Astrocyte (in vitro differentiated cells and primary cell): Measurements from ENCODE around the gene LRMDA. TPM values are rescaled to one million over a fixed set of nuclear protein-coding genes. Genes with fewer than 3 reads are reported as not detected.

Experiments used
- DNase-seq: peaks from one replicate; pipeline ENCODE4 v3.0.0-alpha.2; 2010; ENCODE audit warnings: low read depth
- FAIRE-seq: peaks from 2 replicates; lab custom pipeline; 2011; peaks lifted over from hg19 to GRCh38; lab: Jason Lieb, UNC
- H2AFZ ChIP-seq: 2 replicates; pipeline ENCODE4 v1.6.0; 2012; ENCODE audit warnings: low read depth, low read length, inconsistent platforms
- H3K27ac ChIP-seq: 2 replicates; pipeline ENCODE4 v1.5.1; 2011; ENCODE audit warnings: low read depth, low read length, inconsistent platforms
- H3K27me3 ChIP-seq: 2 replicates; pipeline ENCODE4 v1.6.0; 2011; ENCODE audit warnings: low read length, inconsistent platforms; ENCODE audit not compliant: insufficient read depth
- H3K36me3 ChIP-seq: 2 replicates; pipeline ENCODE4 v1.5.1; 2011; ENCODE audit warnings: low read length, inconsistent platforms; ENCODE audit not compliant: insufficient read depth
- H3K4me1 ChIP-seq: 2 replicates; pipeline ENCODE4 v1.5.1; 2011; ENCODE audit warnings: low read length, inconsistent platforms; ENCODE audit not compliant: insufficient read depth
- H3K4me2 ChIP-seq: 2 replicates; pipeline ENCODE4 v1.6.0; 2012; ENCODE audit warnings: low read length, inconsistent platforms
- H3K4me3 ChIP-seq: 2 replicates; pipeline ENCODE4 v1.5.1; 2011; ENCODE audit warnings: low read depth, mild to moderate bottlenecking, low read length, inconsistent platforms; ENCODE audit not compliant: insufficient read depth
- H3K79me2 ChIP-seq: 2 replicates; pipeline ENCODE4 v1.6.0; 2012; ENCODE audit warnings: mild to moderate bottlenecking, low read length, inconsistent platforms; ENCODE audit not compliant: insufficient read depth
- H3K9ac ChIP-seq: 2 replicates; pipeline ENCODE4 v1.6.0; 2012; ENCODE audit warnings: mild to moderate bottlenecking, low read length, inconsistent platforms
- H3K9me3 ChIP-seq: 2 replicates; pipeline ENCODE4 v1.5.1; 2012; ENCODE audit warnings: low read depth, mild to moderate bottlenecking, low read length, inconsistent platforms; ENCODE audit not compliant: insufficient read depth
- H4K20me1 ChIP-seq: 2 replicates; pipeline ENCODE4 v1.6.0; 2012; ENCODE audit warnings: low read length, inconsistent platforms; ENCODE audit not compliant: insufficient read depth
- H3K27ac Mint-ChIP-seq: one replicate; pipeline ENCODE4 v1.8.0; 2021; ENCODE audit warnings: mild to moderate bottlenecking, mixed read lengths; ENCODE audit not compliant: unreplicated experiment
- H3K27me3 Mint-ChIP-seq: one replicate; pipeline ENCODE4 v1.8.0; 2021; ENCODE audit warnings: low read depth, mixed read lengths; ENCODE audit not compliant: unreplicated experiment
- H3K36me3 Mint-ChIP-seq: one replicate; pipeline ENCODE4 v1.8.0; 2021; ENCODE audit warnings: low read depth, mixed read lengths; ENCODE audit not compliant: unreplicated experiment
- H3K4me1 Mint-ChIP-seq: one replicate; pipeline ENCODE4 v1.8.0; 2021; ENCODE audit warnings: low read depth, mixed read lengths; ENCODE audit not compliant: unreplicated experiment
- H3K4me3 Mint-ChIP-seq: one replicate; pipeline ENCODE4 v1.8.0; 2021; ENCODE audit warnings: mild to moderate bottlenecking, moderate library complexity, mixed read lengths; ENCODE audit not compliant: unreplicated experiment
- H3K9me3 Mint-ChIP-seq: one replicate; pipeline ENCODE4 v1.8.0; 2021; ENCODE audit warnings: mild to moderate bottlenecking, mixed read lengths; ENCODE audit not compliant: unreplicated experiment
- EZH2 ChIP-seq: IDR thresholded peaks from 2 replicates; pipeline ENCODE4 v1.6.1; 2012; ENCODE audit warnings: mild to moderate bottlenecking, low read length, inconsistent platforms; ENCODE audit not compliant: insufficient read depth
- total RNA-seq: library from RNA; stranded (reverse); gene quantifications from 2 replicates; pipeline ENCODE4 v1.2.1, GENCODE V29; 2021
- TF ChIP-seq, protein P1 (sequence below): IDR thresholded peaks from 2 replicates; pipeline ENCODE4 v1.5.1; 2011; ENCODE audit warnings: low read depth, mild to moderate bottlenecking, inconsistent platforms, low read length, moderate library complexity; ENCODE audit not compliant: insufficient read depth

LRMDA gene
- total RNA-seq, 1 donor from 2014 or later, result 2.7 TPM

DNA sequence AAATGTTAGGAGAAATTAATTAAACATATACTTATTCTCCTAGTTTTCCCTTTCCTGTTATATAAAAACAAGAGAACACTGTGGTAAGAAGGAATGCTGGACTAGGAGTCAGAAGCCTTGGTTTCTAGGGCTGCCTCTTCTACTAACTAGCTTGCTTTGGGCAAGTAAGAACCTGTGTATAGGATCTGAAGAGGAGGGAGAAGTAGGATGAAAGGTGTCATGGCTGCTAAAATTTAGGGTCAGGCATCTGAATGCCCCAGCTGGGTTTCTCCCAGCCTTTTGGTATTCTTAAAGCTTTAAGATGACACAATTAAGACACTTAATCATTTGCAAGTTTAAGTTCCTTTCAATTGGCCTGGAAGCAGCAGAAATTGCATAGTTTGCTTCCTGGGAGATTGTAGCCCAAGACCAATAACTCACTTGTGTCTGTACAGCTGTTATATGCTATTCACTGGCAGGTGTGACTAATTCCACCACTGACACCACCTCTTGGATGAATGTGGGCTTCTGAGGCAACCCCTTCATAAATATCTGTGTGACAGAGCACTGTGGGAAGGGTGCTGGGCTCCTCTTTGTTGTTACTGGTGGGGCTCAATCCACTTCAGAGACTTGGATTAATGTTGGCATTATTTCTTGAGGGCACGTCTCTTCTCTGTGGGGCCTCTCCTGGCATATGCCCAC is 137.2 kb downstream of the LRMDA start:
- H3K9ac ChIP-seq, result no peak overlapping the region
- H4K20me1 ChIP-seq, result no peaks in the 10 kb centered on the region
- H3K27ac Mint-ChIP-seq, result no peak overlapping the region
- no peaks in the 10 kb centered on the region for H3K36me3 ChIP-seq
- H3K27me3 Mint-ChIP-seq, result peaks cover 3% of the 10 kb centered on the region
- no peaks in the 10 kb centered on the region for H3K27me3 ChIP-seq
- no peak overlapping the region for H3K4me2 ChIP-seq
- FAIRE-seq (no peak), DNase-seq (peak; percentile 66)
- H3K79me2 ChIP-seq, result no peaks in the 10 kb centered on the region
- H3K4me3 Mint-ChIP-seq, result no peak overlapping the region
- no peak overlapping the region for H3K27ac ChIP-seq
- H3K4me1 Mint-ChIP-seq, result peaks cover 5% of the 10 kb centered on the region
- no peak overlapping the region for H2AFZ ChIP-seq
- peaks cover 5% of the 10 kb centered on the region for H3K9me3 ChIP-seq
- H3K4me3 ChIP-seq, result no peak overlapping the region
- H3K9me3 Mint-ChIP-seq, result peaks cover 29% of the 10 kb centered on the region
- peaks cover 5% of the 10 kb centered on the region for H3K36me3 Mint-ChIP-seq
- TF ChIP-seq, protein P1, sequence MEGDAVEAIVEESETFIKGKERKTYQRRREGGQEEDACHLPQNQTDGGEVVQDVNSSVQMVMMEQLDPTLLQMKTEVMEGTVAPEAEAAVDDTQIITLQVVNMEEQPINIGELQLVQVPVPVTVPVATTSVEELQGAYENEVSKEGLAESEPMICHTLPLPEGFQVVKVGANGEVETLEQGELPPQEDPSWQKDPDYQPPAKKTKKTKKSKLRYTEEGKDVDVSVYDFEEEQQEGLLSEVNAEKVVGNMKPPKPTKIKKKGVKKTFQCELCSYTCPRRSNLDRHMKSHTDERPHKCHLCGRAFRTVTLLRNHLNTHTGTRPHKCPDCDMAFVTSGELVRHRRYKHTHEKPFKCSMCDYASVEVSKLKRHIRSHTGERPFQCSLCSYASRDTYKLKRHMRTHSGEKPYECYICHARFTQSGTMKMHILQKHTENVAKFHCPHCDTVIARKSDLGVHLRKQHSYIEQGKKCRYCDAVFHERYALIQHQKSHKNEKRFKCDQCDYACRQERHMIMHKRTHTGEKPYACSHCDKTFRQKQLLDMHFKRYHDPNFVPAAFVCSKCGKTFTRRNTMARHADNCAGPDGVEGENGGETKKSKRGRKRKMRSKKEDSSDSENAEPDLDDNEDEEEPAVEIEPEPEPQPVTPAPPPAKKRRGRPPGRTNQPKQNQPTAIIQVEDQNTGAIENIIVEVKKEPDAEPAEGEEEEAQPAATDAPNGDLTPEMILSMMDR, result no peak
- no peak for TF ChIP-seq EZH2
- no peaks in the 10 kb centered on the region for H3K4me1 ChIP-seq

DNA sequence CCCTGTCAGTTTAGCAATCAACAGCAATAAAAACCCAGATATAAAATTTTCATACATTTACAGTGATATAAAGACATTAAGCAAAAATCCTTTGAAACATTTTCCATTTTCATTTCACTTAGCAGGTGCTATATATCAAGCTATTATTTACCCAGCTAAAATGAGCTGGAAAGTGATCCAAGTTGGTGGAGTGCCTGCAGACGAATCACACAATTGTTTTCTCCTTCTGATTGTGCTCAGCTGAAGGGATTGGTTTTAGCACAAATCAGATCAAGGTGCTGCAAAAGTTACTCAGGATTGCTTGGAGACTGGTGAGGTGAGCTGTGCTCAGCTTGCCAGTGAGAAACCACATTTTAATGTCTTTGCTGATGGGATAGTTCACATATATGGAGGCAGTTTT is 138.1 kb downstream of the LRMDA start:
- no peaks in the 10 kb centered on the region for H3K4me1 ChIP-seq
- no peaks in the 10 kb centered on the region for H4K20me1 ChIP-seq
- H3K9me3 ChIP-seq, result peaks cover 5% of the 10 kb centered on the region
- H3K36me3 Mint-ChIP-seq, result peaks cover 5% of the 10 kb centered on the region
- FAIRE-seq (no peak), DNase-seq (no peak)
- no peak overlapping the region for H3K4me3 ChIP-seq
- TF ChIP-seq, protein P1, result no peak
- no peak overlapping the region for H3K27ac Mint-ChIP-seq
- no peaks in the 10 kb centered on the region for H3K79me2 ChIP-seq
- no peaks in the 10 kb centered on the region for H3K36me3 ChIP-seq
- H3K27me3 Mint-ChIP-seq, result peaks cover 3% of the 10 kb centered on the region
- H2AFZ ChIP-seq, result no peak overlapping the region
- peaks cover 5% of the 10 kb centered on the region for H3K4me1 Mint-ChIP-seq
- H3K4me3 Mint-ChIP-seq, result no peak overlapping the region
- no peak overlapping the region for H3K4me2 ChIP-seq
- H3K9ac ChIP-seq, result no peak overlapping the region
- H3K9me3 Mint-ChIP-seq, result peaks cover 29% of the 10 kb centered on the region
- no peak overlapping the region for H3K27ac ChIP-seq
- H3K27me3 ChIP-seq, result no peaks in the 10 kb centered on the region

DNA sequence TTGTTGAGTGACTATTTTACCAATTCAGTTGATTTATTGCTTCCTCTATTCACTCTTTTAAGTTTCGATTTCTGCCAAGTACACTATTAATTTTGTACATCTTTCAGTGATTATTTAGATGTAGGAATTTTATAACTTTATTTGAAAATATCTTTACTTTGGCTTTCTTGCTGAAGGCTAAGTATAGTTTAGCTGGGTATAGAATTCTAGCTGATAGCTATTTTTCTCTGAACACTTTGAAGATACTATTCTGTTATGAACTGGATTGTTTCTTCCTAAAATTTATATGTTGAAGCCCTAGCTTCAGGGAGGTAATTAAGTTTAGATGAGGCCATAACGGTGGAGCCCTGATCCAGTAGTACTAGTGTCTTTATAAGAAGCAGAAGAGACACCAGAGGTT is 141.1 kb downstream of the LRMDA start:
- no peak overlapping the region for H3K9ac ChIP-seq
- Mint-ChIP-seq H3K27me3 (no peaks in the 10 kb centered on the region), H3K27ac (no peak overlapping the region), H3K36me3 (peaks cover 2% of the 10 kb centered on the region), H3K4me3 (no peak overlapping the region), H3K9me3 (peaks cover 17% of the 10 kb centered on the region), H3K4me1 (peaks cover 5% of the 10 kb centered on the region)
- no peak overlapping the region for H3K27ac ChIP-seq
- no peak overlapping the region for H3K4me2 ChIP-seq
- H4K20me1 ChIP-seq, result no peaks in the 10 kb centered on the region
- H3K79me2 ChIP-seq, result no peaks in the 10 kb centered on the region
- DNase-seq (no peak), FAIRE-seq (no peak)
- no peaks in the 10 kb centered on the region for H3K4me1 ChIP-seq
- no peaks in the 10 kb centered on the region for H3K27me3 ChIP-seq
- H3K36me3 ChIP-seq, result no peaks in the 10 kb centered on the region
- H2AFZ ChIP-seq, result no peak overlapping the region
- H3K9me3 ChIP-seq, result peaks cover 5% of the 10 kb centered on the region
- H3K4me3 ChIP-seq, result no peak overlapping the region
- TF ChIP-seq, protein P1, result no peak
- TF ChIP-seq EZH2, result no peak
